IPS DF 6.9 (cell line): ENCODE results near the gene MYO18B.
A peak's percentile ranks its signal among the peaks of the same experiment; 100 is the strongest.

Source experiments
- DNase-seq: peaks from one replicate; pipeline ENCODE4 v3.0.0-alpha.2; 2013; ENCODE audit warnings: low read depth, low spot score
- H3K27ac ChIP-seq: one replicate; pipeline ENCODE4 v1.5.1; 2013; ENCODE audit warnings: low read length, control low read depth
- H3K27me3 ChIP-seq: 2 replicates; pipeline ENCODE4 v1.6.1; 2013; ENCODE audit warnings: mild to moderate bottlenecking, low read length; ENCODE audit not compliant: control insufficient read depth, insufficient read depth
- H3K36me3 ChIP-seq: 2 replicates; pipeline ENCODE4 v1.6.1; 2013; ENCODE audit warnings: low read length; ENCODE audit not compliant: control insufficient read depth, insufficient read depth
- H3K4me1 ChIP-seq: 2 replicates; pipeline ENCODE4 v1.6.1; 2013; ENCODE audit warnings: low read length; ENCODE audit not compliant: control insufficient read depth, insufficient read depth
- H3K4me3 ChIP-seq: 2 replicates; pipeline ENCODE4 v1.5.1; 2013; ENCODE audit warnings: mild to moderate bottlenecking, low read length
- H3K9me3 ChIP-seq: 2 replicates; pipeline ENCODE4 v1.6.1; 2013; ENCODE audit warnings: low read length, inconsistent platforms; ENCODE audit not compliant: control insufficient read depth, insufficient read depth
- WGBS: extraction: QIAGEN DNeasy Blood & Tissue Kit; methylation state at CpG from one replicate; pipeline ENCODE4 v1.1.7; 2013; ENCODE audit warnings: mixed read lengths, missing lambda C conversion rate; ENCODE audit not compliant: insufficient read length, insufficient coverage; 5-methylcytosine and 5-hydroxymethylcytosine counted together

The MYO18B gene

DNA sequence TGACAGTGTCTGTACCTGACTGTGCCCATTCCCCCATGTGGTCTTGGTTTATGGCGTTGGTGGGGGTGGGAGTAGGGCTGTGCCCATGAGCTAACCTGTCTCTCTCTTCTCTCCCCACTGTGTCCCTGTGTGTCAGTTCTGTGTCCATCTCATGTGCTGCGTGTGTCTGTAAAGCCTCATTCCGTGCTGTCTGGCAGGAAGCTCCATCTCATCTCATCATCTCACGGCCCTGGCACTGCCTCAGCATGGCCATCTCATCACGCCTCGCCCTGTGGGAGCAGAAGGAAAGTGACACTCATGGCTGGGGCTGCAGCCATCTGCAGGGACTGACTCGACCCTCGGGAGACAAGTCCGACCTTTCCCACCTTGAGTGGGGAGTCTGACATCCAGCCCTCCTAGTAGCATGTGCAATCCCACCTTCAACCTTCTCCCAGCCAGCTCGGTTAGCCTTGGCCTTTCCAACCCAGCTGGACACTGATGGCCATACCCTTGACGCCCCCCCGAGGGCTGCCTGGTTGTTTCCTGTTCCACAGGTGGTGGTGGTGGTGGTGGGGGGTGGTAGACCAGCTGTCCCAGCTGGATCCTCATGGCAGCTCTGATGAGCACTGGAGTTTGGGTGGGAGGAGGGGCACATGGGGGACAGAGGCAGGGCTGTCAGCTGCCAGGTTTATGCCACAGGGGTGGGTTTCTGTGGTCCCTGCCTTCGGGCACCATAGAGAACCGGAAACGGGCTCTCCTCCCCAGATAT lies 19.0 kb downstream of the MYO18B start:
- Histone ChIP-seq H3K4me3 (no peak overlapping the region), H3K27ac (no peak overlapping the region), H3K36me3 (no peaks in the 10 kb centered on the region), H3K27me3 (no peaks in the 10 kb centered on the region), H3K9me3 (no peaks in the 10 kb centered on the region), H3K4me1 (no peaks in the 10 kb centered on the region)
- WGBS = no CpG with 5 or more reads among the region's 15 CpGs
- no peak for DNase-seq

GRCh38 chr22:25762147-25762546 lies 20.2 kb downstream of the MYO18B start:
- Histone ChIP-seq H3K27me3 (no peaks in the 10 kb centered on the region), H3K4me3 (no peak overlapping the region), H3K27ac (no peak overlapping the region), H3K36me3 (no peaks in the 10 kb centered on the region), H3K9me3 (no peaks in the 10 kb centered on the region), H3K4me1 (no peaks in the 10 kb centered on the region)
- WGBS = no CpG with 5 or more reads among the region's 5 CpGs
- no peak for DNase-seq

DNA sequence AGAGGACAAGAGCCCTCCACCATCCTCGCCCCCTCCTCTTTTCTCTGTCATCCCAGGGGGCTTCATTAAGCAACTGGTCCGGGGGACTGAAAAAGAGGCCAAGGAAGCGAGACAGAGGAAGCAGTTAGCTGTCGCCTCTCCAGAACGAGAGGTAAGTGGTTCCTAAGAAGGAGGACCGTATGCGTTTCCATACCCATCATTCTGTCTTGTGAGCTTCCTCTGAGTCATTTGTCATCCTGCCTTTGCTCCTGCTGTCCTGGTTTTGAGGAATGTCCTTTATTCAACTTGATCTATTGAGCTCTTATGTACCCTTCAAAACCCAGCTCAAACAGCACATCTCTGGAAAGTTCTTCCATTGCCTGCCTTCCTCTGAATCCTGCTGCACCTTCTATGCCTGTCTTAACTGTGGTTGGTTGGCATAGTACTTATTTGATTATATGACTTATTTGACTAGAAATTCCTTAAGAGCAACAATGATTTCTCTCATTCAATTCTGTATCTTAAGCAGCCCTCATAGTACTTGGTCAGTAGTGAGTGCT lies 21.3 kb downstream of the MYO18B start:
- no peak for DNase-seq

GRCh38 chr22:25764270-25765015 lies 22.5 kb downstream of the MYO18B start:
- DNase-seq = peak; percentile 47
- no CpG with 5 or more reads among the region's 8 CpGs for WGBS
- Histone ChIP-seq H3K27ac (no peak overlapping the region), H3K27me3 (no peaks in the 10 kb centered on the region), H3K36me3 (no peaks in the 10 kb centered on the region), H3K4me1 (no peaks in the 10 kb centered on the region), H3K9me3 (no peaks in the 10 kb centered on the region), H3K4me3 (no peak overlapping the region)

More for the DNA sequence above, 21.3 kb downstream of the MYO18B start:
- no peak overlapping the region for H3K27ac ChIP-seq
- no peaks in the 10 kb centered on the region for H3K9me3 ChIP-seq
- no peak overlapping the region for H3K4me3 ChIP-seq
- no peaks in the 10 kb centered on the region for H3K36me3 ChIP-seq
- WGBS = no CpG with 5 or more reads among the region's 7 CpGs
- no peaks in the 10 kb centered on the region for H3K27me3 ChIP-seq
- H3K4me1 ChIP-seq = no peaks in the 10 kb centered on the region

DNA sequence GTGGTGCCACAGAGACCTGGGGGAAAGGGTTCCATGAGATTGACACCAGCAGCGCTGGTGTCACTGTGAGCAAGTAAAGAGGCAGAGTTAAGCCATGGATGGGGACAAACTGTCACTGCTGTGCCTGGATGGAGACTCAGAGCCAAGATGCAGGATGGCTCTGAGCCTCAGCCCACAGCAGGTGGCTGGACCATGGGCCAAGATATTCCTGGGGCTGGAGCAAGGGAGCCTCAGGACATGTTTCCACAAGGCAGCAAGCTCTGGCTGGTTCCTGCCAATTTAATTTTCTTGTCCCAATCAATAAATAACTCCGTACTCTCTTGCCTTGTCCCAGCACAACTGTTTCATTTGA lies 23.0 kb downstream of the MYO18B start:
- no peaks in the 10 kb centered on the region for H3K4me1 ChIP-seq
- no peak overlapping the region for H3K27ac ChIP-seq
- H3K4me3 ChIP-seq = no peak overlapping the region
- DNase-seq = no peak
- WGBS = no CpG with 5 or more reads among the region's 2 CpGs
- no peaks in the 10 kb centered on the region for H3K27me3 ChIP-seq
- H3K36me3 ChIP-seq = no peaks in the 10 kb centered on the region
- H3K9me3 ChIP-seq = no peaks in the 10 kb centered on the region

DNA sequence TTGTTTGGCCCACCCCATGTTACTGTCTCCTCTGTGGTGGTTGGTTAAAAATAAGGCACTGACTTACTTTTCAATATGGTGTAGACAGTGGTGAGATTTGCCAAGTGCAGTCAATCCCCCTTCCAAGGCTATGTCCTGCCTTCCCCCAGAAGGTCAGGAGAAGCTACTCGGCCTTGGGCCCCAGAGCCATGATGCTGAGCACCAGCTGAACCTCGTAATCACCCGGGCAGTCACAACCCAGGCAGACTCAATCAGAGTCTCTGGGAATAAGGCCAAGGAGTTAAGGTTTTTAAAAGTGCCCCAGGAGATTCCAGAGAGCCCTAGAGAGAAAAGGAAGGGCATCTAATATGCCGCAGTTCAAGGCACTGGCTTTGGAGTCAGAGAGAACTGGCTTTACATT lies 23.8 kb downstream of the MYO18B start:
- no peaks in the 10 kb centered on the region for H3K4me1 ChIP-seq
- no CpG with 5 or more reads among the region's 4 CpGs for WGBS
- no peaks in the 10 kb centered on the region for H3K27me3 ChIP-seq
- no peak for DNase-seq
- no peak overlapping the region for H3K4me3 ChIP-seq
- no peak overlapping the region for H3K27ac ChIP-seq
- H3K9me3 ChIP-seq = no peaks in the 10 kb centered on the region
- no peaks in the 10 kb centered on the region for H3K36me3 ChIP-seq

DNA sequence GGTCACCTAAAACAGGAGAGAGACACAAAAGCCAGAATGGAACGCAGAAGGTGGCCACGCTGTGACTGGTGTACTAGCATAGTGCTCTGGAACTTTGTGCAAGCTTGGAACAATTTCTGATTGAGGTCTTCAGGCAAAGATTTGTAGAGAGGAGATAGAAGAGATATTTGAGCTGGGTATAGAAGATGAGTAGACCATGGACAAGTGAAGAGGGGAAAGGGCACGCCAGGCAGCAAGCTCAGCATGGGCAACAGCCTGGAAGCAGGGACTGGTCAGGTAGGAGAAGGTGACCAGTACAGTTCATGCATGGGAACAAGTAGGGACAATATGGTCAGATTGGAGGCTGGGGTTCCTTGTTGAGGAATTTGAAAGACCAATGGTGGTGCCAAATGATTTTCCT lies 24.4 kb downstream of the MYO18B start:
- Histone ChIP-seq H3K27me3 (no peaks in the 10 kb centered on the region), H3K36me3 (no peaks in the 10 kb centered on the region), H3K4me1 (no peaks in the 10 kb centered on the region), H3K4me3 (no peak overlapping the region), H3K9me3 (no peaks in the 10 kb centered on the region), H3K27ac (no peak overlapping the region)
- DNase-seq = no peak
- no CpG with 5 or more reads among the region's 3 CpGs for WGBS

- H3K36me3 ChIP-seq = no peaks in the 10 kb centered on the region
- no peaks in the 10 kb centered on the region for H3K9me3 ChIP-seq
- WGBS = no CpG with 5 or more reads among the region's 4 CpGs
- no peak for DNase-seq
- no peaks in the 10 kb centered on the region for H3K27me3 ChIP-seq
- no peak overlapping the region for H3K4me3 ChIP-seq
- H3K27ac ChIP-seq = no peak overlapping the region
- no peaks in the 10 kb centered on the region for H3K4me1 ChIP-seq
Measured at GRCh38 chr22:25770333-25770732, 28.3 kb downstream of the MYO18B start.

- Histone ChIP-seq H3K4me1 (no peaks in the 10 kb centered on the region), H3K36me3 (no peaks in the 10 kb centered on the region), H3K4me3 (no peak overlapping the region), H3K9me3 (no peaks in the 10 kb centered on the region), H3K27me3 (no peaks in the 10 kb centered on the region), H3K27ac (no peak overlapping the region)
- no CpG with 5 or more reads among the region's 9 CpGs for WGBS
- DNase-seq = no peak
Measured at GRCh38 chr22:25772288-25772687, 30.3 kb downstream of the MYO18B start.

DNA sequence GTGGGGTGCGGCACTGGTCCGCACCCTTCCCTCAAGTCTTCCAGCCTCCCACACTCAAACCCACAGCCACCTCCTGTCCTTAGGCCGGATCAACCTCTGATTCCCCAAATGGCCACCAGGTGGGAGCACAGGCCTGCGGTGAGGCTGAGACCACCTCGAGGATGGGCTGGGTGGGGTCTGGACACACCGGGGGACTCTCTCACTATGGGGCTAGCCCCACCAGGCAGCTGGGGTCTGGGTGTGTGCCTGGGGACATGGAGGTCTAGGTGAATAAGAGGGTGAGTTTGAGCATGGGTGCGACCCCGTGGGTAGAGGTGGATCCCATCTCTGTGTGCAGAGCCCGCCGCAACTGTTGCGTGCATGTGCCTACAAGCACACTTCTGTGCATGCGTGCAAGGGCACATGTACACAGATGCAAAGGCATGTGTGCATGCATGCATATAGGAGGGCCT lies 32.6 kb downstream of the MYO18B start:
- no peak for DNase-seq
- Histone ChIP-seq H3K27ac (no peak overlapping the region), H3K4me1 (no peaks in the 10 kb centered on the region), H3K36me3 (no peaks in the 10 kb centered on the region), H3K27me3 (no peaks in the 10 kb centered on the region), H3K4me3 (no peak overlapping the region), H3K9me3 (no peaks in the 10 kb centered on the region)
- no CpG with 5 or more reads among the region's 12 CpGs for WGBS
